H1 (cell line): ENCODE measurements around the gene PAPSS2. TPM values are rescaled to one million over a fixed set of nuclear protein-coding genes. Genes with fewer than 3 reads are reported as not detected.

ENCODE experiments used
- CTCF ChIA-PET: fragments of 300-600 bp; sonication (Branson Sonifier 250); formaldehyde crosslinking; loops from one replicate; lab custom pipeline; 2021; ENCODE audit not compliant: partially characterized antibody; lab: Charles Lee
- POLR2A ChIA-PET: fragments of 300-600 bp; sonication (Branson Sonifier 250); formaldehyde crosslinking; loops from one replicate; lab custom pipeline; 2021; ENCODE audit warnings: inconsistent platforms; ENCODE audit not compliant: partially characterized antibody; lab: Charles Lee
- DNase-seq, 2 experiments: peaks; one replicate each; pipeline versions ENCODE4 v3.0.0 to v3.0.0-alpha.2; 2010 to 2022; ENCODE audit warnings: low spot score in 2 of 2, low read depth in 1 of 2, mixed read lengths in 1 of 2
- FAIRE-seq: peaks from 2 replicates; lab custom pipeline; 2011; peaks lifted over from hg19 to GRCh38; lab: Jason Lieb, UNC
- H2AFZ ChIP-seq: 2 replicates; pipeline ENCODE4 v1.8.1; 2012; ENCODE audit warnings: low read length, inconsistent platforms
- H2AK5ac ChIP-seq: 2 replicates; pipeline ENCODE4 v1.6.1; 2013; ENCODE audit warnings: low read depth, low read length
- H2BK120ac ChIP-seq: replicated peaks from 2 replicates; pipeline ENCODE3; 2013; ENCODE audit warnings: low read depth, low read length, inconsistent platforms
- H2BK12ac ChIP-seq: 2 replicates; pipeline ENCODE4 v1.6.1; 2013; ENCODE audit warnings: low read depth, low read length
- H2BK15ac ChIP-seq: 2 replicates; pipeline ENCODE4 v1.6.1; 2013; ENCODE audit warnings: low read length
- H2BK20ac ChIP-seq: 2 replicates; pipeline ENCODE4 v1.6.1; 2013; ENCODE audit warnings: low read length
- H2BK5ac ChIP-seq: 2 replicates; pipeline ENCODE4 v1.6.1; 2013; ENCODE audit warnings: low read depth, low read length
- H3K14ac ChIP-seq: 2 replicates; pipeline ENCODE4 v1.6.1; 2013; ENCODE audit warnings: inconsistent platforms; ENCODE audit not compliant: insufficient read length
- H3K18ac ChIP-seq: 2 replicates; pipeline ENCODE4 v1.6.1; 2013; ENCODE audit warnings: low read length; ENCODE audit errors: extremely low read depth
- H3K23ac ChIP-seq: 2 replicates; pipeline ENCODE4 v1.6.1; 2013; ENCODE audit warnings: inconsistent platforms; ENCODE audit not compliant: insufficient read length
- H3K23me2 ChIP-seq: 2 replicates; pipeline ENCODE4 v1.6.1; 2013; ENCODE audit warnings: low read depth, low read length
- H3K27ac ChIP-seq: 2 replicates; pipeline ENCODE4 v1.6.1; 2011; ENCODE audit warnings: low read depth, low read length, inconsistent platforms
- H3K27me3 ChIP-seq, 4 experiments: replicated peaks in 1 of 4; 1 replicate in 1 of 4; 2 replicates in 3 of 4; pipeline versions ENCODE4 v1.6.1 to v1.8.1; 2011 to 2013; ENCODE audit warnings: low read length in 3 of 4, mild to moderate bottlenecking in 3 of 4, inconsistent platforms in 2 of 4, mixed read lengths in 2 of 4, moderate library complexity in 1 of 4; ENCODE audit not compliant: control insufficient read depth in 3 of 4, insufficient read depth in 3 of 4; ENCODE audit errors: extremely low read depth in 1 of 4
- H3K36me3 ChIP-seq, 4 experiments: 2 replicates each; pipeline versions ENCODE4 v1.6.1 to v1.8.1; 2011 to 2013; ENCODE audit warnings: mild to moderate bottlenecking in 4 of 4, low read length in 3 of 4, moderate library complexity in 2 of 4, control low read depth in 1 of 4, inconsistent platforms in 1 of 4; ENCODE audit not compliant: insufficient read depth in 4 of 4, control insufficient read depth in 2 of 4
- H3K4ac ChIP-seq: replicated peaks from 2 replicates; pipeline ENCODE3; 2013; ENCODE audit warnings: low read length, low read depth, mixed read lengths, inconsistent platforms; ENCODE audit not compliant: insufficient read length
- H3K4me1 ChIP-seq, 4 experiments: replicated peaks in 1 of 4; 1 replicate in 1 of 4; 2 replicates in 3 of 4; pipeline versions ENCODE4 v1.6.1 to v1.8.1; 2011 to 2013; ENCODE audit warnings: low read length in 3 of 4, inconsistent platforms in 2 of 4, mixed read lengths in 1 of 4; ENCODE audit not compliant: insufficient read depth in 4 of 4, control insufficient read depth in 3 of 4
- H3K4me2 ChIP-seq, 2 experiments: 2 replicates each; pipeline versions ENCODE4 v1.6.1 to v1.8.1; 2011 to 2013; ENCODE audit warnings: low read depth in 2 of 2, low read length in 2 of 2, control low read depth in 1 of 2, inconsistent platforms in 1 of 2, mild to moderate bottlenecking in 1 of 2; ENCODE audit not compliant: insufficient read depth in 1 of 2
- H3K4me3 ChIP-seq, 4 experiments: fragments of 200-600, 300-600 bp in 1 of 4; sonication (generic), shearing (Covaris generic), sonication (Bioruptor Twin) in 1 of 4; 2 replicates each; pipeline versions ENCODE4 v1.5.1 to v1.8.1; 2011 to 2016; ENCODE audit warnings: low read length in 4 of 4, low read depth in 3 of 4, control low read depth in 2 of 4, inconsistent platforms in 2 of 4, mild to moderate bottlenecking in 2 of 4, mixed read lengths in 1 of 4, moderate library complexity in 1 of 4; ENCODE audit not compliant: insufficient read depth in 2 of 4; ENCODE audit errors: extremely low read depth in 1 of 4
- H3K56ac ChIP-seq: replicated peaks from 2 replicates; pipeline ENCODE3; 2013; ENCODE audit warnings: low read depth, mild to moderate bottlenecking, mixed read lengths, low read length, inconsistent platforms; ENCODE audit not compliant: insufficient read length
- H3K79me1 ChIP-seq: 2 replicates; pipeline ENCODE4 v1.6.1; 2013; ENCODE audit warnings: low read depth, low read length, control low read depth
- H3K79me2 ChIP-seq, 2 experiments: 2 replicates each; pipeline versions ENCODE4 v1.6.1 to v1.8.1; 2012 to 2013; ENCODE audit warnings: low read length in 2 of 2, mild to moderate bottlenecking in 2 of 2, inconsistent platforms in 1 of 2; ENCODE audit not compliant: insufficient read depth in 2 of 2, control insufficient read depth in 1 of 2
- H3K9ac ChIP-seq, 4 experiments: replicated peaks in 1 of 4; 1 replicate in 1 of 4; 2 replicates in 3 of 4; pipeline versions ENCODE4 v1.6.1 to v1.8.1; 2011 to 2013; ENCODE audit warnings: low read depth in 3 of 4, low read length in 3 of 4, control low read depth in 2 of 4, mild to moderate bottlenecking in 2 of 4, moderate library complexity in 2 of 4, inconsistent platforms in 1 of 4; ENCODE audit errors: extremely low read depth in 1 of 4
- H3K9me3 ChIP-seq, 2 experiments: 2 replicates each; pipeline versions ENCODE4 v1.6.1 to v1.8.1; 2012 to 2013; ENCODE audit warnings: mild to moderate bottlenecking in 2 of 2, moderate library complexity in 2 of 2, control low read depth in 1 of 2, inconsistent platforms in 1 of 2, low read depth in 1 of 2, low read length in 1 of 2, mixed read lengths in 1 of 2; ENCODE audit not compliant: insufficient read depth in 2 of 2
- H4K20me1 ChIP-seq, 2 experiments: replicated peaks in 1 of 2; 2 replicates each; pipeline versions ENCODE3 to v1.8.1; 2011 to 2013; ENCODE audit warnings: inconsistent platforms in 2 of 2, low read length in 2 of 2, mild to moderate bottlenecking in 1 of 2; ENCODE audit not compliant: insufficient read depth in 2 of 2, control insufficient read depth in 1 of 2
- H4K5ac ChIP-seq: 2 replicates; pipeline ENCODE4 v1.6.1; 2013; ENCODE audit warnings: low read length, low read depth, mixed read lengths, inconsistent platforms; ENCODE audit not compliant: insufficient read length
- H4K8ac ChIP-seq: 2 replicates; pipeline ENCODE4 v1.8.0; 2013; ENCODE audit warnings: mild to moderate bottlenecking, moderate library complexity, low read length, inconsistent platforms; ENCODE audit not compliant: insufficient read depth; ENCODE audit errors: extremely low read depth
- H4K91ac ChIP-seq: replicated peaks from 2 replicates; pipeline ENCODE3; 2013; ENCODE audit warnings: low read length, mixed read lengths, inconsistent platforms; ENCODE audit not compliant: insufficient read length
- BCL11A ChIP-seq, 2 experiments: IDR thresholded peaks; one replicate each; pipeline ENCODE4 v1.6.1; 2011; ENCODE audit warnings: low read depth in 2 of 2, low read length in 2 of 2, mild to moderate bottlenecking in 2 of 2
- EP300 ChIP-seq, 2 experiments: IDR thresholded peaks; 1 replicate in 1 of 2; 2 replicates in 1 of 2; pipeline ENCODE4 v1.6.1; 2011 to 2012; ENCODE audit warnings: low read depth in 2 of 2, low read length in 2 of 2, mild to moderate bottlenecking in 2 of 2, borderline replicate concordance in 1 of 2, inconsistent platforms in 1 of 2, moderate library complexity in 1 of 2
- GTF2F1 ChIP-seq: IDR thresholded peaks from 2 replicates; pipeline ENCODE4 v1.6.1; 2012; ENCODE audit warnings: low read depth, low read length, improper control_type of control experiment, borderline replicate concordance
- JUND ChIP-seq: IDR thresholded peaks from 2 replicates; pipeline ENCODE4 v1.6.1; 2011; ENCODE audit warnings: mild to moderate bottlenecking, improper control_type of control experiment, low read length
- KDM1A ChIP-seq: fragments of 200-600, 300-600 bp; sonication (generic); IDR thresholded peaks from 2 replicates; pipeline ENCODE4 v1.7.1; 2016; ENCODE audit warnings: mild to moderate bottlenecking, low read length, borderline replicate concordance
- SIN3A ChIP-seq, 2 experiments: IDR thresholded peaks in 1 of 2; conservative IDR thresholded peaks in 1 of 2; 2 replicates each; pipeline ENCODE4 v1.6.1; 2011 to 2012; ENCODE audit warnings: low read length in 2 of 2, improper control_type of control experiment in 1 of 2, low read depth in 1 of 2, mild to moderate bottlenecking in 1 of 2
- SP4 ChIP-seq: IDR thresholded peaks from 2 replicates; pipeline ENCODE4 v1.6.1; 2012; ENCODE audit warnings: low read length, inconsistent platforms
- WGBS, 2 experiments: shearing (Covaris generic) in 1 of 2; methylation state at CpG; one replicate each; pipeline versions ENCODE4 v1.1.6 to v1.1.7; 2013 to 2015; ENCODE audit warnings: low lambda C conversion rate in 2 of 2, mixed read lengths in 2 of 2, inconsistent platforms in 1 of 2, low coverage in 1 of 2, missing lambda C conversion rate in 1 of 2; ENCODE audit not compliant: insufficient replicate concordance in 2 of 2, insufficient coverage in 1 of 2, insufficient read length in 1 of 2; ENCODE audit errors: extremely low coverage in 1 of 2, missing lambda C conversion rate in 1 of 2; 5-methylcytosine and 5-hydroxymethylcytosine counted together
- polyA plus RNA-seq, 7 experiments: library from polyadenylated mRNA; depleted of rRNA in 3 of 7; stranded (reverse) in 5 of 7; unstranded in 2 of 7; fragments of >200 nt in 5 of 7; fragments of 200-250 nt in 2 of 7; gene quantifications; 1 replicate in 5 of 7; 2 replicates in 1 of 7; 4 replicates in 1 of 7; pipeline versions ENCODE4 v1.2.1 to v1.2.3, GENCODE V29; 2011 to 2013; ENCODE audit warnings: missing spikeins in 2 of 7, mixed read lengths in 2 of 7
- total RNA-seq: library from RNA; stranded (reverse); fragmentation: NEBNext Ultra II Directional; extraction: Animal tissue kit (Norgen Biotek cat#: 25700); gene quantifications from 2 replicates; pipeline ENCODE4 v1.2.1, GENCODE V29; 2021
- TF ChIP-seq, protein P1 (sequence below), 3 experiments: IDR thresholded peaks; 1 replicate in 2 of 3; 2 replicates in 1 of 3; pipeline versions ENCODE4 v1.5.1 to v1.6.1; 2011; ENCODE audit warnings: low read length in 3 of 3, mild to moderate bottlenecking in 3 of 3, inconsistent platforms in 2 of 3, low read depth in 1 of 3, moderate library complexity in 1 of 3; ENCODE audit not compliant: insufficient read depth in 1 of 3; ENCODE audit errors: control extremely low read depth in 1 of 3

Gene PAPSS2
- total and polyA plus RNA-seq, 2 of the 8 experiments (the other 6 are each of a cell fraction or from before 2014, with no cell fraction given): 7.6 to 20.2 TPM

DNA sequence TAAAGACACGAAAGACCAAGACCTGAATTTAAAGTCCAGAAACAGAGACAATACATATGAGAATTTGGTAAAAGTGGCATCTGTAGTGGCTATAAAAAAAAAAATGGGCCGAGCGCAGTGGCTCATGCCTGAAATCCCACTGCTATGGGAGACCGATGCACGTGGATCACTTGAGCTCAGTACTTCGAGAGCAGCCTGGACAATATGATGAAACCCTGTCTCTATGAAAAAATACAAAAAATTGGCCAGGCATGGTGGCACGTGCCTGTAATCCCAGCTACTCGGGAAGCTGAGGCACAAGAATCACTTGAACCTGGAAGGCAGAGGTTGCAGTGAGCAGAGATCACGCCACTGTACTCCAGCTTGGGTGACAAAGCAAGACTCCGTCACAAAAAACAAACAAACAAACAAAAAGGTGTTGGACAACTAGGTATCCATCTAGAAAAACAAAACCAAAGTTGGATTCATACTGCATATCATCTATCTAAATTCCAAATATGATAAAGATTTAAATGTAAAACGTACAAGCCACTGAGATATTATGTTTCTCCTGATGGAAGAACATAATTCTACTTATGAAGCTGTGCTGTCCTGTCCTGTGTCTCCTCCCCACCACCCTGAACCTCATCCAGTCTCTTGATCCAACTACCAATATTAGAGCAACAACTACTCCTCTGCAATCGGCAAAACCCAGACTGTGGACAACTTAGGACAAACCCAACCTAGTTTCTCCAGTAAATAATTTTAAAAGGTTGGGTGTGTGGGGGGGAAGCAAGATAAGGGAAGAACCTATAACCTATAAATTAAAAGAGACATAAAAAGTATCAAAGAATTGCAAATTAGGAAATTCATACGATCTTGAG is 104.6 kb downstream of the PAPSS2 start:
- Histone ChIP-seq H3K4me3 (no peak overlapping the region), H2BK12ac (no peak overlapping the region), H4K91ac (no peak overlapping the region), H2BK120ac (no peak overlapping the region), H3K18ac (no peak overlapping the region), H4K8ac (no peak overlapping the region), H4K5ac (no peak overlapping the region), H3K27ac (no peak overlapping the region), H3K4me1 (no peaks in the 10 kb centered on the region), H3K4me2 (no peak overlapping the region), H2BK20ac (no peak overlapping the region), H3K9ac (no peak overlapping the region), H3K79me2 (no peaks in the 10 kb centered on the region), H3K56ac (no peak overlapping the region), H3K36me3 (peaks cover 0 to 16% (median 5%) of the 10 kb centered on the region in 4 experiments; a peak in 5 of 8 replicates), H3K27me3 (no peaks in the 10 kb centered on the region), H3K4ac (no peak overlapping the region), H3K14ac (no peak overlapping the region), H3K79me1 (no peaks in the 10 kb centered on the region), H2BK5ac (no peak overlapping the region), H3K9me3 (no peaks in the 10 kb centered on the region), H3K23ac (no peak overlapping the region), H4K20me1 (no peaks in the 10 kb centered on the region), H2BK15ac (no peak overlapping the region), H2AK5ac (no peak overlapping the region), H3K23me2 (no peaks in the 10 kb centered on the region), H2AFZ (no peak overlapping the region)
- POLR2A ChIA-PET: no interaction called here
- 82% methylated on average over 13 of the region's 13 CpGs; no CpG with 5 or more reads in 1 of the 2 experiments for WGBS, 2 experiments
- CTCF ChIA-PET: interaction anchor here (0.7 kb wide), 1 partner anchor 621 kb away, joined by 3 read pairs; no protein-coding TSS in a partner anchor
- no peak for DNase-seq
- FAIRE-seq: no peak
- TF ChIP-seq EP300 (IDR thresholded peaks at IDR 0.05; ENCODE audit: borderline replicate concordance in 1 of 2, low read depth in 2 of 2, low read length in 2 of 2) (no peak), SP4 (no peak), JUND (no peak), BCL11A (IDR thresholded peaks at IDR 0.05; ENCODE audit: low read depth in 2 of 2, low read length in 2 of 2) (no peak), GTF2F1 (no peak), KDM1A (no peak), SIN3A (conservative IDR thresholded peaks at IDR 0.05 in 1 of 2, IDR thresholded peaks at IDR 0.05 in 1 of 2; ENCODE audit: low read depth in 1 of 2, low read length in 2 of 2) (no peak)
- TF ChIP-seq, protein P1, sequence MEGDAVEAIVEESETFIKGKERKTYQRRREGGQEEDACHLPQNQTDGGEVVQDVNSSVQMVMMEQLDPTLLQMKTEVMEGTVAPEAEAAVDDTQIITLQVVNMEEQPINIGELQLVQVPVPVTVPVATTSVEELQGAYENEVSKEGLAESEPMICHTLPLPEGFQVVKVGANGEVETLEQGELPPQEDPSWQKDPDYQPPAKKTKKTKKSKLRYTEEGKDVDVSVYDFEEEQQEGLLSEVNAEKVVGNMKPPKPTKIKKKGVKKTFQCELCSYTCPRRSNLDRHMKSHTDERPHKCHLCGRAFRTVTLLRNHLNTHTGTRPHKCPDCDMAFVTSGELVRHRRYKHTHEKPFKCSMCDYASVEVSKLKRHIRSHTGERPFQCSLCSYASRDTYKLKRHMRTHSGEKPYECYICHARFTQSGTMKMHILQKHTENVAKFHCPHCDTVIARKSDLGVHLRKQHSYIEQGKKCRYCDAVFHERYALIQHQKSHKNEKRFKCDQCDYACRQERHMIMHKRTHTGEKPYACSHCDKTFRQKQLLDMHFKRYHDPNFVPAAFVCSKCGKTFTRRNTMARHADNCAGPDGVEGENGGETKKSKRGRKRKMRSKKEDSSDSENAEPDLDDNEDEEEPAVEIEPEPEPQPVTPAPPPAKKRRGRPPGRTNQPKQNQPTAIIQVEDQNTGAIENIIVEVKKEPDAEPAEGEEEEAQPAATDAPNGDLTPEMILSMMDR (IDR thresholded peaks at IDR 0.05; ENCODE audit: control extremely low read depth in 1 of 3, insufficient read depth in 1 of 3, low read depth in 1 of 3, low read length in 3 of 3): no peak
